GM21515 (cell line): ENCODE results near the gene SLC50A1.

Experiments used
- ATAC-seq: cut with Tn5 transposase; IDR thresholded peaks from one replicate; pipeline ENCODE4 v1.9.1; 2021; ENCODE audit not compliant: unreplicated experiment

SLC50A1 gene

DNA sequence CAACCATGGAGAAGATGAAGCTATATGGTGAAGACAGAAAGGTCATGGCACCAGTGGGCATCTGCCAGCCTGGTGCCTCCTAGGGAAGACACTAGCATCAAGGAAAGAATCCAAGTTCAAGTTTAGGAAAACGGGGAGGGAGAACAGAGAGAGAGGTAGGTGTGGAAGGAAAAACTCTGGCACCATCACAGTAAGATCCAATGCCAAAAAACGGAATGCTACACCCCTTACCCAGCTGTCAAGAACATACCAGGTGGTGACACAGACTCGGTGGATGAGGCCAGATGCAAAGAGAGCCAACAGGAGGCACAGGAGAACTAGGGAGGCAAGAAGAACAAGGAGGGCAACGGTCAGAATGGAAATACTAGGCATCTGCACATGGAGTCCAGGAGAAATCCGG, 33.9 kb downstream of the SLC50A1 start:
- ATAC-seq: no peak

DNA sequence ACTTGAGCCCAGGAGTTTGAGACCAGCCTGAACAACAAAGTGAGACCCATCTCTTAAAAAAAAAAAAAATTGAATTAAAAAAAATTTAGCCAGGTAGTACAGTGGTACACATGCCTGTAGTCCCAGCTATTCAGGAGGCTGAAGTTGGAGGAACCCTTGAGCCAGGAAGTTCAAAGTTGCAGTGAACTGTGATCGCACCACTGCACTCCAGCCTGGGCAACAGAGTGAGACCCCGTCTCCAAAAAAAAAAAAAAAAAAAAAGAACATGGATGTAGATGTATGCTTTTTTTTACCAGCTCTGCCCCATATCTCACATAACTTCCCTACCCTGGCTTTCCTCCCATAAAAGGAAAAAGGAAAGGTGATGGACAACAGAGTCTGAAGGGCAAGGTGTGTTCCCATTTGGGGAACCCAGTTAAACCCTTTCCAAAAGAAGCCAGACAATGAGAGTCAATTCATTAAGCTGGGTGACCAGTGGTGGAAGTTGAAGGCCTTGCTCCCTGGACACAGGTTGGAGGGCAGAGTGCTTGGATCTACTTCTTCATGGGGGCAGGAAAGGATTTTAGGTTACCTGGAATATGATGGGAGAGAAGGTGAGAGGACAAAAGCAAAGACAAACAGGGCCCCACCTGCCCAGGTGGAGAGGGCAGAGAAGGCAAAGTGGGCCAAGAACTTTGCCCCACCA, 34.6 kb downstream of the SLC50A1 start:
- no peak for ATAC-seq

DNA sequence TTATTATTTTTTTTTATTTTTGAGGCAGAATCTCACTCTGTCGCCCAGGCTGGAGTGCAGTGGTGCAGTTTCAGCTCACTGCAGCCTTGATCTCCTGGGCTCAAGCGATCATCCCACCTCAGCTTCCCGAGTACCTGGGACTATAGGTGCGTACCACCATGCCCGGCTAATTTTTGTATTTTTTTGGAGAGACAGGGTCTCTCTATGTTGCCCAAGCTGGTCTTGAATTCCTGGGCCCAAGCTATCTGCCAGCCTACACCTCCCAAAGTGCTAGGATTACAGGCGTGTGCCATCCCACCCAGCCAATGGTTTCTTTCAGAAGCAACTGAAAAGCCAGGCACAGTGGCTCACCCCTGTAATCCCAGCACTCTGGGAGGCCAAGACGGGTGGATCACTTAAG, 35.2 kb downstream of the SLC50A1 start:
- ATAC-seq: no peak

DNA sequence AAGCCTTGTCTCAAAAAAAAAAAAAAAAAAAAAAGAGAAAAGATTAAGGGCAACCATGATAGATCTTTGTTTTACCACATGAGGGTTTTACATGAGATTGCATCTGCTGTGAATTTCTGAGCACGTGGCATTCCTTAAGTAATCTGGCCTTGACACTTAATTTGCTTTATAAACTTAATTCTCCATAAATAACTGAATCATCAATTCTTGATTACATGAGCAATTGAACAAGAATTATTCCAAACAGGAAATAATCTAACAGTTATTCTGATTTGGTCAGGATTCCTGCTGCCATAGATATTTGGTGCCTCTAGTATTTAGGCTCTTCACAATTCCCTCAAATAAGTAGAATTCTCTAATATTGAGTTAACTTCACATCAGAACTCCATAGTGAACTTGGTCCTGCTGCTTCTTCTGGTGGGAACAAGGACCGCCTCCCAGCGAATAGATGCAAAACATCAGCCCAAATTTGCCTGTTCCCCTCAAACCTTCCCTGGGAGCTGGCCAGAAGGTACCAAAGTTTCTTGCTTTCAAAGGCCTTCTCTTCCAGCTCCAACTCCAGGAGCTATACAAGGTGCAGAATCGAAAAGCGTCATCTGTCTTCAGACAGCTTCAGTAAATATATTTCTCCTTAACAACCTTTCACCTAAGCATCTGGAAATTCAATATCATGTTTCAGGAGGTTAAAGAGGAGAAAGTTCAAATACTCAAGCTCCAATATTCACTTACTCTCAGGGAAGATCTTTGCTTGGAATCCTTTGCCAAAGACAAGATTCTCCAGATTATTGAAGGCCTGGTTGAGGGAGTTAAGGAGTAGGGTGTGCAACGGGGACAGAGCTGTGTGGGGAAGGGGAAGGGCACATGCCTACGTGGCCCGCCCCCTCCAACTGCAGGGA, 36.4 kb downstream of the SLC50A1 start:
- ATAC-seq: no peak

GRCh38 chr1:155172732-155173477, 37.3 kb downstream of the SLC50A1 start, which contains the start of gene KRTCAP2:
Gene KRTCAP2, minus strand, starts transcription at chr1:155173304. Its CDS starts 80 bp downstream, at chr1:155173224.
- ATAC-seq: peak; percentile 61

- no peak for ATAC-seq
Observed at GRCh38 chr1:155173478-155174323, 38.0 kb downstream of the SLC50A1 start, which contains the start of gene TRIM46. Gene TRIM46, plus strand, starts transcription at chr1:155173849. Its CDS starts 118 bp downstream, at chr1:155173967.

DNA sequence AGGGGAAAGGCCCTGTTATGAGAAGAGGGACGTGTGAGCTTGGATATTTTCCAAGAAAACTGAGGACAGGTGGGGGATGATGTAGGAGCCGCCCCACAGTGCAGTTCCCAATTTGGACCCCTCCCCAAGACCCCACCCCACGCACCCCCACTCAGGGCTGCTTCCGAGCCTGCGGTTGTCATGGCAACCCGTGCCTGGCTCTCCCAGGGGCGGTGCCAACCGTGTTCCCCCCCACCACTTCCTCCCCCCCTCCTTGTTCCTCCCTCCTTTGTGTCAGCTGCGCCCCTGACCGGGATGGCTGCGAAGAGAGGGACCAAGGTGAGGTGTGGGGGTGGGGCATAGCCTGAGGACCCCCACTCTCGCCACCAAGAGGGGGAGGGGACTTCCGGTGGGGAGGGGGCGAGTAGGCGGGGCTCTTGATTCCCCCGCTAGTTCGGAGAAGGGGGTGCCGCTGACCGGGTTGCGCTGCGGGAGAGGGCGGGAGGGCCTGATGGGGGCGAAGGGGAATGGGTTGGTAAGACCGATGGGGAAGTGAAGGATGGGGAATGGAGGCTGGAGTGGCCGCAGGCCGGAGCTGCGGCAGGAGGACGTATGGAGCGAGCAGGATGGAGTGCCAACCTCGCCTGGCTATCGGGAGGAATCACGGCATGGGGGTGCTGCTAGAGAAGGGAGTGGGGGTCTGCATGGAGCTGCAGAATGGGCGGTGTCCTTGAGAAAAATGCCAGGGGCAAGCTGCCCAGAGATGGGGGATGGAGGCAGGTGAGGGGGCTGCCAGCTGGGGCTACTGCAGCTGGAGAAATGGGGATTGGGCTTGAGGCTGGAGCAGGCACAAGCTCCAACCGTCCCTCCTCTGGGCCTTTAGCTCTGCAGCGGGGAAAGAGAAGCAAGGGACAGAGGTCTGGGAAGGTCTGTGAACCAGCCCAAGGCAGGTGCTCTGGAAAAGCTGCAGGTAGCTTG, 39.0 kb downstream of the SLC50A1 start:
- ATAC-seq: no peak

- ATAC-seq: no peak
Observed at GRCh38 chr1:155175281-155175926, 39.8 kb downstream of the SLC50A1 start.

GRCh38 chr1:155175927-155176371, 40.3 kb downstream of the SLC50A1 start:
- ATAC-seq: no peak

- ATAC-seq: no peak
Observed at GRCh38 chr1:155176544-155177071, 41.0 kb downstream of the SLC50A1 start.

- no peak for ATAC-seq
Observed at GRCh38 chr1:155177192-155177917, 41.7 kb downstream of the SLC50A1 start.

- ATAC-seq: no peak
Observed at GRCh38 chr1:155177918-155178281, 42.2 kb downstream of the SLC50A1 start.

GRCh38 chr1:155178441-155179111, 42.9 kb downstream of the SLC50A1 start:
- no peak for ATAC-seq

- no peak for ATAC-seq
Observed at GRCh38 chr1:155179112-155180031, 43.7 kb downstream of the SLC50A1 start.

- no peak for ATAC-seq
Observed at GRCh38 chr1:155181371-155182051, 45.9 kb downstream of the SLC50A1 start.
